Activated naive CD4-positive, alpha-beta T cell treated with anti-CD3 and anti-CD28 coated beads, Interleukin-2, amount 50 U/mL, for 24 hours (primary cell): ENCODE data around the gene DHCR7.
A peak's percentile ranks its signal among the peaks of the same experiment; 100 is the strongest.

Experiments
- H3K27ac Mint-ChIP-seq: one replicate; pipeline ENCODE4 v1.8.0; 2021; ENCODE audit warnings: mild to moderate bottlenecking, mixed read lengths
- H3K27me3 Mint-ChIP-seq: one replicate; pipeline ENCODE4 v1.8.0; 2021; ENCODE audit warnings: mixed read lengths
- H3K36me3 Mint-ChIP-seq: one replicate; pipeline ENCODE4 v1.8.0; 2021; ENCODE audit warnings: mixed read lengths
- H3K4me1 Mint-ChIP-seq: one replicate; pipeline ENCODE4 v1.8.0; 2021; ENCODE audit warnings: mixed read lengths
- H3K4me3 Mint-ChIP-seq: one replicate; pipeline ENCODE4 v1.8.0; 2021; ENCODE audit warnings: mild to moderate bottlenecking, mixed read lengths
- H3K9me3 Mint-ChIP-seq: one replicate; pipeline ENCODE4 v1.8.0; 2021; ENCODE audit warnings: mixed read lengths

Gene DHCR7

GRCh38 chr11:71452199-71453036 is 4.2 kb upstream of the DHCR7 start:
- H3K4me1 Mint-ChIP-seq = peaks cover 69% of the 10 kb centered on the region
- peak overlapping the region; percentile 85 for H3K4me3 Mint-ChIP-seq
- H3K9me3 Mint-ChIP-seq = no peaks in the 10 kb centered on the region
- peaks cover 8% of the 10 kb centered on the region for H3K36me3 Mint-ChIP-seq
- peak overlapping the region; percentile 99 for H3K27ac Mint-ChIP-seq
- no peaks in the 10 kb centered on the region for H3K27me3 Mint-ChIP-seq

- Mint-ChIP-seq H3K36me3 (peaks cover 11% of the 10 kb centered on the region), H3K4me1 (peaks cover 75% of the 10 kb centered on the region)
Observed at GRCh38 chr11:71451596-71452198, 3.5 kb upstream of the DHCR7 start.

GRCh38 chr11:71450939-71451338 is 2.7 kb upstream of the DHCR7 start:
- peaks cover 67% of the 10 kb centered on the region for H3K4me1 Mint-ChIP-seq
- peaks cover 10% of the 10 kb centered on the region for H3K36me3 Mint-ChIP-seq
- peak overlapping the region; percentile 82 for H3K27ac Mint-ChIP-seq
- H3K4me3 Mint-ChIP-seq = peak overlapping the region; percentile 62
- H3K9me3 Mint-ChIP-seq = peaks cover 5% of the 10 kb centered on the region
- no peaks in the 10 kb centered on the region for H3K27me3 Mint-ChIP-seq

More at GRCh38 chr11:71451596-71452198, 3.5 kb upstream of the DHCR7 start:
- H3K27me3 Mint-ChIP-seq = no peaks in the 10 kb centered on the region
- H3K27ac Mint-ChIP-seq = peak overlapping the region; percentile 99
- H3K4me3 Mint-ChIP-seq = peak overlapping the region; percentile 85
- no peaks in the 10 kb centered on the region for H3K9me3 Mint-ChIP-seq

DNA sequence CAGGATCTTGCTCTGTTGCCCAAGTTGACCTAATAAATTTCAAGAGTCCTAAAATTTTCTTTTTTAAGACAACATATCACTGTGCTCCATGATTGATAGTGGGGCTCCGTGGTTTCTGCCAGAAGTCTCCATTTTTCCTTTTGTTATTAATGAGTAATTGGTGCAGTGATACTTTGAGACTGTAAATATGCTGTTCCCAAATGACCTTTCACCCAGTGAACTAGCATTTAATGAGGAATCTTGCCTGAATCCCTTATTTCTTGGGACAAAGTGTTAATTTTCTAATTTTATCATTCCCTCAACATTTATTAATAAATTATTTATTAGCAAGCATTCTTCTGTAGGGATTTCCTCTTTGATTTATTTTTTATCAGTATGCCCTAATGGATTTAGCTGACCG is 2.3 kb upstream of the DHCR7 start:
- Mint-ChIP-seq H3K4me3 (peak overlapping the region; percentile 39), H3K27me3 (no peaks in the 10 kb centered on the region), H3K36me3 (peaks cover 10% of the 10 kb centered on the region), H3K4me1 (peaks cover 65% of the 10 kb centered on the region), H3K9me3 (peaks cover 8% of the 10 kb centered on the region), H3K27ac (peak overlapping the region; percentile 82)

GRCh38 chr11:71449596-71449995 is 1.4 kb upstream of the DHCR7 start:
- Mint-ChIP-seq H3K9me3 (peaks cover 8% of the 10 kb centered on the region), H3K27ac (peak overlapping the region; percentile 90), H3K4me1 (peaks cover 57% of the 10 kb centered on the region), H3K36me3 (peaks cover 16% of the 10 kb centered on the region), H3K27me3 (no peaks in the 10 kb centered on the region), H3K4me3 (peak overlapping the region; percentile 90)

DNA sequence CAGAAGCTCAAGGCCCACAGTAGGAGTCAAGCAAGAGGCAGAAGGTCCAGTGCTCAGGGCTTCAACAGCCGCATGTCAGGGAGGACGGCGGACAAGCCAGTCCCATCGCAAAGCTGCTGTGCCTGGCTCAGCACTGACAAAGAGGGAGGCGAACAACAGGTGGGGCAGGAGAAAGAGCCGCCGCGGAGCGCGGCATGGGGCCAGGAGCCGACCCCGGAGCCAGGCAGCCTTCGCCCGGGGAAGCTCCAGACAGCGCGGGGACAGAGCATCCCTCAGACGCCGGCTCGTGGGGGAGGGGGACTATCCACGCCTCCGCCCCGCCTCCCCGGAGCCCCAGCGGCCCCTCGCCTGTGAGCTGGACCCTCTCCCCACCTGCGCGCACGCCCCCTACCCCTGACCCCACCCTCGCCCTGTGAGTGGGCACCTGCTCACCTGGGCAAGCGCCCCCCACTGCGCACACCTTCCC is 369 bp downstream of the DHCR7 start:
- peaks cover 45% of the 10 kb centered on the region for H3K4me1 Mint-ChIP-seq
- H3K4me3 Mint-ChIP-seq = peak overlapping the region; percentile 90
- no peaks in the 10 kb centered on the region for H3K27me3 Mint-ChIP-seq
- H3K9me3 Mint-ChIP-seq = peaks cover 8% of the 10 kb centered on the region
- peaks cover 18% of the 10 kb centered on the region for H3K36me3 Mint-ChIP-seq
- peak overlapping the region; percentile 84 for H3K27ac Mint-ChIP-seq

DNA sequence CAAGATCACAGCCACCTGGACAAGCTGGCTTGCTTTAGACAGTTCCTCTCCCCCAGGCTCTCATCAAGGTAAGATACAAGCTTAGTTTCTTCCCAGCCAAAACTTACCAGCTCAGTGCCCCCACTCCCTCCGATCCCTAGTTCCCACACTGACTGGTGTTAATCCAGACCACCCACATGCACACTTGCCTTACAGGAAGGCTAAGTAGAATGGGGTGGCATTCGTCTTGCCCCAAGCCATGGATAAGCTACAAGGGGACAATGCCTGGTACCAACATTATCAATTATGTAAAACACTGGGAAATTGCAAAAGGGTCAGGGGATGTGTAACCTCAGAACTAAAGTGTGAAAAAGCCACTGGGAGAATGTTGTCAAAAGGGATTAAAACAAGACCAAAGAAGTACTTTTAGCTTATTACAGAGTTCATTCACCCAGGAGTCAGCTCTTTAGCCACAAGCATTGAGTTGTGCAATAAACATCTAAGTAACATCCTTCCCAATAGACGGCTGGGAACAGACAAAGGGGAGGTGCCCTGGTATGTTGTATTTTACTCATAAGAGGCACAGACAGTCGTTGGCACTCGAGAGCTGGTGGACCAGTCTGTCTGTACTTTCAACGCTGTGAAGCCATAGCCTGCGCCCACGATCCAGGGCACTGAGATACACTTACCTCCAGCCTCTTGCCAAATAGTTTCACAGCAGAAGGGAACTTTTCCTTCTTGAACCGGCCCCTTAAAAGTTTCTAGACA is 1.1 kb downstream of the DHCR7 start:
- Mint-ChIP-seq H3K36me3 (peaks cover 21% of the 10 kb centered on the region), H3K4me1 (peaks cover 41% of the 10 kb centered on the region)

DNA sequence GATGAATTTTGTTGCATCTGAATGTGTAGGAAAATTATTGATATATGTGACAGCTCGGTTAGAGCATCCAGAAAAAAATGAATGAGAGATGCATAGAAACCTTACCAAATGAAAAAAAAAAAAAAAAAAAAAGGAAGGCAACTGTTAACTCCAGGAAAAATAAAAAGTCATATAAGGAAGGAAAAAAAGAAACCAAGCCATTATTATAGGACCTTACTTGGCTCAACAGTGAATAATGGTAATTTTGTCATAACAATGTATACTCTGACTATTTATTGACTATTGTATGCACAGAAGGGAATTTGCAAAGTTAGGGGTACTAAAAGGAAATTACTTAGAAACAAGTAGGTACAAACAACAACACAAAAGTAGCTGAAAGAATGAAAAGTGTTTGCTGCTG is 2.0 kb downstream of the DHCR7 start:
- H3K27me3 Mint-ChIP-seq = no peaks in the 10 kb centered on the region
- H3K4me1 Mint-ChIP-seq = peaks cover 31% of the 10 kb centered on the region
- H3K9me3 Mint-ChIP-seq = peaks cover 8% of the 10 kb centered on the region
- H3K36me3 Mint-ChIP-seq = peaks cover 21% of the 10 kb centered on the region
- H3K4me3 Mint-ChIP-seq = peak overlapping the region; percentile 36
- H3K27ac Mint-ChIP-seq = peak overlapping the region; percentile 13

More for the DNA sequence above, 1.1 kb downstream of the DHCR7 start:
- Mint-ChIP-seq H3K9me3 (peaks cover 8% of the 10 kb centered on the region), H3K27ac (peak overlapping the region; percentile 84), H3K27me3 (no peaks in the 10 kb centered on the region), H3K4me3 (peak overlapping the region; percentile 90)

DNA sequence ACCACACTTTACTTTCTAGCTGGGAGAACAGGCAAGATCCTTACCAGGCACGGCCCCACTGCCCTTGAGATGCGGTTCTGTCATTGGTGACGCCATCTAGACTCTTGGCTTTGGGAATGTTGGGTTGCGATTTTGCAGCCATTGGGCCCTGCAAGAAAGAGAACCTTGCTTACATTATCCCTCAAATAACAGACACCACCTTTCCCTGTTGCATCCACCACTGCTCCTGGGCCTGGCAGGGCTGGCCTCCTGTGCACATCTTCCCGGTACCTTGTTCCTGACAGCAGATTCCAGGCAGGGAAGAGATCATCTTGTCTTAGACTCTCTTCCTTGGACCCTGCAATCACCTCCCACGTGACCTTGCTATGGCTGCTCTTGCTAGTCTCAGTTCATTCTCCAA is 3.4 kb downstream of the DHCR7 start:
- H3K4me1 Mint-ChIP-seq = peaks cover 18% of the 10 kb centered on the region
- H3K4me3 Mint-ChIP-seq = no peak overlapping the region
- peaks cover 21% of the 10 kb centered on the region for H3K36me3 Mint-ChIP-seq
- no peak overlapping the region for H3K27ac Mint-ChIP-seq
- H3K27me3 Mint-ChIP-seq = no peaks in the 10 kb centered on the region
- H3K9me3 Mint-ChIP-seq = peaks cover 8% of the 10 kb centered on the region

- Mint-ChIP-seq H3K27me3 (no peaks in the 10 kb centered on the region), H3K4me1 (peaks cover 9% of the 10 kb centered on the region), H3K27ac (no peak overlapping the region), H3K36me3 (peaks cover 21% of the 10 kb centered on the region), H3K4me3 (no peak overlapping the region), H3K9me3 (peaks cover 8% of the 10 kb centered on the region)
Observed at GRCh38 chr11:71443736-71444445, 4.3 kb downstream of the DHCR7 start.

- Mint-ChIP-seq H3K27ac (no peak overlapping the region), H3K27me3 (no peaks in the 10 kb centered on the region), H3K36me3 (peaks cover 21% of the 10 kb centered on the region), H3K9me3 (peaks cover 8% of the 10 kb centered on the region), H3K4me3 (no peak overlapping the region), H3K4me1 (peaks cover 9% of the 10 kb centered on the region)
Observed at GRCh38 chr11:71442880-71443279, 5.3 kb downstream of the DHCR7 start.

GRCh38 chr11:71442123-71442522 is 6.1 kb downstream of the DHCR7 start:
- no peak overlapping the region for H3K4me3 Mint-ChIP-seq
- H3K27me3 Mint-ChIP-seq = no peaks in the 10 kb centered on the region
- H3K9me3 Mint-ChIP-seq = peaks cover 8% of the 10 kb centered on the region
- H3K4me1 Mint-ChIP-seq = peaks cover 4% of the 10 kb centered on the region
- peaks cover 21% of the 10 kb centered on the region for H3K36me3 Mint-ChIP-seq
- H3K27ac Mint-ChIP-seq = no peak overlapping the region

DNA sequence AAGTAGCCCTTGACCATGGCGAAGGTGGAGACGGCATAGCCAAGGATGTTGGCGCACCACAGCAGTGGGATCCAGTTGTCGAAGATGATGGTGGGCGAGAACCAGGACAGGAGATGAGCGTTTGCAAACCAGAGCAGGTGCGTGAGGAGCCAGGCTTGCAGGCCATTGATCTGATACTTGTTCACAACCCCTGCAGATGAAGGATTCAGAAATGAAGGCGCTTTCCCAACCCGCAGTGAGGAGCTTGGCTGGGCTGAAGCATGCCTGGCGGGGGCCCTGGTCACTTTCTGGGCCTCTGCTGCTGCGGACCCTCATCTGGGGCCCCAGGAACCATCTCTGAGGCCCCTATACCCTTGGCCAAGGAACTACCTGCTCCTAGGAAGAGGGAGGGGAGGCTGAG is 6.9 kb downstream of the DHCR7 start:
- H3K4me3 Mint-ChIP-seq = no peak overlapping the region
- no peak overlapping the region for H3K27ac Mint-ChIP-seq
- peaks cover 18% of the 10 kb centered on the region for H3K36me3 Mint-ChIP-seq
- H3K4me1 Mint-ChIP-seq = no peaks in the 10 kb centered on the region
- no peaks in the 10 kb centered on the region for H3K27me3 Mint-ChIP-seq
- peaks cover 6% of the 10 kb centered on the region for H3K9me3 Mint-ChIP-seq

- no peak overlapping the region for H3K27ac Mint-ChIP-seq
- H3K4me1 Mint-ChIP-seq = no peaks in the 10 kb centered on the region
- no peaks in the 10 kb centered on the region for H3K9me3 Mint-ChIP-seq
- H3K4me3 Mint-ChIP-seq = no peak overlapping the region
- H3K36me3 Mint-ChIP-seq = peaks cover 10% of the 10 kb centered on the region
- H3K27me3 Mint-ChIP-seq = no peaks in the 10 kb centered on the region
Observed at GRCh38 chr11:71440021-71440755, 8.0 kb downstream of the DHCR7 start.
